Lung (tissue), 13 donors: ENCODE measurements around the gene KIAA1217. TPM values are rescaled to one million over a fixed set of nuclear protein-coding genes. Genes with fewer than 3 reads are reported as not detected.

Source experiments
- ATAC-seq: fragments of 200-7000 bp; cut with Tn5 transposase; one replicate; pipeline ENCODE4 v1.9.1; 2020; ENCODE audit warnings: moderate number of reproducible peaks; ENCODE audit not compliant: insufficient read depth, low FRiP score
- DNase-seq, 3 donors: peaks; one replicate each; pipeline ENCODE4 v3.0.0-alpha.2; 2013 to 2017
- H3K27ac ChIP-seq, 2 donors: one replicate each; pipeline ENCODE4 v1.5.1; 2013; ENCODE audit warnings: mild to moderate bottlenecking in 2 of 2, moderate library complexity in 2 of 2, control low read depth in 1 of 2, inconsistent platforms in 1 of 2, low read depth in 1 of 2, low read length in 1 of 2
- H3K27me3 ChIP-seq, 3 donors: one replicate each; pipeline ENCODE4 v1.5.1; 2013; ENCODE audit warnings: low read length in 2 of 3; ENCODE audit not compliant: control insufficient read depth in 3 of 3, insufficient read depth in 3 of 3
- H3K36me3 ChIP-seq, 4 donors: one replicate each; pipeline ENCODE4 v1.5.1; 2013; ENCODE audit warnings: low read length in 4 of 4, mild to moderate bottlenecking in 1 of 4, moderate library complexity in 1 of 4; ENCODE audit not compliant: control insufficient read depth in 4 of 4, insufficient read depth in 4 of 4
- H3K4me1 ChIP-seq, 5 donors: one replicate each; pipeline ENCODE4 v1.5.1; 2013; ENCODE audit warnings: low read length in 5 of 5, mild to moderate bottlenecking in 2 of 5, moderate library complexity in 1 of 5; ENCODE audit not compliant: control insufficient read depth in 5 of 5, insufficient read depth in 5 of 5
- H3K4me3 ChIP-seq: one replicate; pipeline ENCODE4 v1.5.1; 2013; ENCODE audit warnings: mild to moderate bottlenecking, control low read depth, moderate library complexity
- H3K9ac ChIP-seq, 2 donors: one replicate each; pipeline ENCODE4 v1.5.1; 2013; ENCODE audit warnings: low read length in 2 of 2, control low read depth in 1 of 2; ENCODE audit not compliant: insufficient read depth in 1 of 2
- H3K9me3 ChIP-seq, 4 donors: one replicate each; pipeline ENCODE4 v1.5.1; 2013; ENCODE audit warnings: low read length in 3 of 4, mild to moderate bottlenecking in 1 of 4, moderate library complexity in 1 of 4; ENCODE audit not compliant: control insufficient read depth in 4 of 4, insufficient read depth in 3 of 4
- WGBS, 2 donors: extraction: QIAGEN DNeasy Blood & Tissue Kit; methylation state at CpG; one replicate each; pipeline ENCODE4 v1.1.7; 2013; 5-methylcytosine and 5-hydroxymethylcytosine counted together
- polyA plus RNA-seq, 2 donors: library from polyadenylated mRNA; stranded (reverse); fragments of 200-250 nt; gene quantifications; one replicate each; pipeline ENCODE4 v1.2.1, GENCODE V29; 2013
- small RNA-seq: library from RNA; depleted of rRNA; stranded (forward); fragments of <200 nt; gene quantifications from one replicate; pipeline ENCODE3, GENCODE V24; 2014; ENCODE audit warnings: low replicate concordance
- total RNA-seq, 2 donors: library from RNA; depleted of rRNA in 1 of 2; stranded (reverse); fragments of >200 nt in 1 of 2; gene quantifications; one replicate each; pipeline ENCODE4 v1.2.1, GENCODE V29; 2014 to 2021
- TF ChIP-seq, protein P1 (sequence below): IDR thresholded peaks from 2 replicates; pipeline ENCODE4 v1.5.1; 2012; ENCODE audit warnings: mild to moderate bottlenecking; ENCODE audit errors: control extremely low read depth, extremely low read depth
- donor health status: control.
- donor health status: control.
- donor health status: Bipolar disorder and iron deficiency.
- donor health status: healthy.
- donor health status: DM: yes; HTN: yes; CAD: no.

Gene KIAA1217
- total and polyA plus RNA-seq, 4 donors, result 5.5 to 58.6 (median 24.1) TPM

DNA sequence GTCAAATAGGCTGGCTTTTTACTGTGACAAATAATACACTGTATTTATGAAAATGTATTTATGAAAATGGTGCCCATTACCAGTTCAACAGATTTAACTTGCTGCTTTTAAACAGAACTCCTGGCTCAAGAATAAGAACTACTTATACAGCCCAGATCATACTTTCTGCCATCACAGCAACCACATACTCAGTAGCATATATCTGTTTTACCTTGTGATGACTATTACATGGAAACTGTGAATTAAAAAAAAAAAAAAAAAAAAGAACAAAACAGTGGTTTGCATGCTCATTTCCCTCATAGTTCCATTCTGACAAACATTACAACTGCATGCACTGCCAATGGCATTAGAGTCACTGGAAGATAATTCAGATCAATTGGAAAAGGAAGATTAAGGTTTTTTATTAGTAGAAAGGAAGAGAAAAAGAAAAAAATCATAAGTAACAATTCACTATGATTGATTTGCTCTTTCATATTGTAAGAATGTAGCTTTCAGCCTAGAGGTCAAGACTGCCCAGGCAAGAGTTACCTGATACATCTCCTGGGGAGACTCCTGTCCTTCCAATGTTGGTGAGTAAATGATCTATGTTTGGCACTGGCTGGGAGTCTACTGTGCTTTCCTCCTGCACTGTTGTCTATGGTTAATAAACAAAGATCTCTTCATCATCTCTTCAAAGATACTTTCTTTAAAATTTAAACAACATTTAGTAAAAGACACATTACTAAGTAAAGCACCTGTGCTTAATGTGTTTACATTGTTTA, 381.9 kb downstream of the KIAA1217 start:
- TF ChIP-seq, protein P1, sequence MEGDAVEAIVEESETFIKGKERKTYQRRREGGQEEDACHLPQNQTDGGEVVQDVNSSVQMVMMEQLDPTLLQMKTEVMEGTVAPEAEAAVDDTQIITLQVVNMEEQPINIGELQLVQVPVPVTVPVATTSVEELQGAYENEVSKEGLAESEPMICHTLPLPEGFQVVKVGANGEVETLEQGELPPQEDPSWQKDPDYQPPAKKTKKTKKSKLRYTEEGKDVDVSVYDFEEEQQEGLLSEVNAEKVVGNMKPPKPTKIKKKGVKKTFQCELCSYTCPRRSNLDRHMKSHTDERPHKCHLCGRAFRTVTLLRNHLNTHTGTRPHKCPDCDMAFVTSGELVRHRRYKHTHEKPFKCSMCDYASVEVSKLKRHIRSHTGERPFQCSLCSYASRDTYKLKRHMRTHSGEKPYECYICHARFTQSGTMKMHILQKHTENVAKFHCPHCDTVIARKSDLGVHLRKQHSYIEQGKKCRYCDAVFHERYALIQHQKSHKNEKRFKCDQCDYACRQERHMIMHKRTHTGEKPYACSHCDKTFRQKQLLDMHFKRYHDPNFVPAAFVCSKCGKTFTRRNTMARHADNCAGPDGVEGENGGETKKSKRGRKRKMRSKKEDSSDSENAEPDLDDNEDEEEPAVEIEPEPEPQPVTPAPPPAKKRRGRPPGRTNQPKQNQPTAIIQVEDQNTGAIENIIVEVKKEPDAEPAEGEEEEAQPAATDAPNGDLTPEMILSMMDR, result no peak
- no peaks in the 10 kb centered on the region for H3K9me3 ChIP-seq
- no peak overlapping the region for H3K27ac ChIP-seq
- ATAC-seq (no peak), DNase-seq (no peak)
- peaks cover 18 to 53% (median 44%) of the 10 kb centered on the region in 4 donors for H3K36me3 ChIP-seq
- no peak overlapping the region for H3K9ac ChIP-seq
- no peaks in the 10 kb centered on the region for H3K4me1 ChIP-seq
- no peak overlapping the region for H3K4me3 ChIP-seq
- H3K27me3 ChIP-seq, result no peaks in the 10 kb centered on the region

DNA sequence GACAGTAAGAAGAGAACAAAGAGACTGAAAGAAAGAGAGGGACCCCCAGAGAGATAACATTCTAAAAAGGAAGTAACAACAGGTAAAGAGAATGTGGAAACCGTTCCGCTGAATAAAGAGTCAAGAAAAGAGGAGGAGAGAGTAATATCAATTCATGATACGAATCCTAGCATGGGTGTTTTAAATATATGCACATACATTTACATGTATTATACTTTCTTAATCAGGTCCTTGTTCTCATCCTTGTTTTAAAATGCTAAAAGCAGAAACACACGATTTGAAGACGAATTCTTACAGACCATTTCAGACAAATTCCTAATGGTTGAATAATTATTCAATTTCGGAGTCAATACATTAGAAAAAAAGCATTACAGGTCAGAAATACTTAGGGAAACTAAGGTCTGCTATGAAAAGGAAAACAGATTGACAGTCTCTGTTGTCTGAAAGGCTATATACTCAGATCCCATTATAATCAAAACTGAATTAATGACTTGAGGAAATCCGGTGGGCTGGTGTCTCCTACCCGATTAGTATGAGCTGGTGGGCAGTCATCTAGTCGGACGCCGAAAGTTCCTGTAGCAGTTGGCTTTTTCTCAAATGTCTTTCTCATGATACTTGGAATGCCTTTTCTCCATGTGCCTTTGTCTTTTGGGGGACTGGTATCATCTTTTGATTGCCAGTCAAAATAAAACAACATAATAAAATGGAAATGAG, 387.4 kb downstream of the KIAA1217 start:
- Histone ChIP-seq H3K4me1 (no peaks in the 10 kb centered on the region), H3K27me3 (no peaks in the 10 kb centered on the region), H3K4me3 (no peak overlapping the region), H3K27ac (no peak overlapping the region), H3K36me3 (peaks cover 16 to 58% (median 42%) of the 10 kb centered on the region in 4 donors), H3K9ac (no peak overlapping the region), H3K9me3 (no peaks in the 10 kb centered on the region)
- 91 to 94% methylated on average over 11 of the region's 11 CpGs for WGBS, 2 donors
- DNase-seq (no peak), ATAC-seq (no peak)
- TF ChIP-seq, protein P1, result no peak

DNA sequence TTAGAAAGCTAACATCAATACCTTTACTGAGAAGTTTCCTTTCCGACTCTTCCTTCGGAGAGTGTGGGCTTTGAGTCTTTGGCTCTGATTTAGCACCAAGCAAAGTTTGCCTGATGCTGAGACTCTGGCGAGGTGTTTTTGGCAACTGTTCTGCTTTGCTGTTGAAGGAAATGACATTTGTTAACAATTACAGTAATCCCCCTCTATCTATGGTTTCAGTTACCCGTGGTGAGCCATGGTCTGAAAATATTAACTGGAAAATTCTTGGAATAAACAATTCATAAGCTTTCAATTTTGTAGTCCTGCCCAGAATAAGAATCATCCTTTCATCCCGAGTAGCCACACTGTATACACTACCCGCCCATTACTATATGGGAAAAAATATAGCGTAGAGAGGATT, 388.5 kb downstream of the KIAA1217 start:
- no peaks in the 10 kb centered on the region for H3K4me1 ChIP-seq
- H3K4me3 ChIP-seq, result no peak overlapping the region
- H3K9me3 ChIP-seq, result no peaks in the 10 kb centered on the region
- WGBS, 2 donors, result 90 to 94% methylated on average over 7 of the region's 7 CpGs
- H3K27ac ChIP-seq, result no peak overlapping the region
- ATAC-seq (no peak), DNase-seq (no peak)
- H3K36me3 ChIP-seq, result peaks cover 12 to 55% (median 42%) of the 10 kb centered on the region in 4 donors
- no peaks in the 10 kb centered on the region for H3K27me3 ChIP-seq
- TF ChIP-seq, protein P1, result no peak
- no peak overlapping the region for H3K9ac ChIP-seq

Small RNAs within 50 kb of the gene (small RNA-seq; reads per million reads assigned to genes)
- gene AC063961.1 (not detected), gene MIR603 (not detected)
